Activated CD8-positive, alpha-beta T cell treated with anti-CD3 and anti-CD28 coated beads, Interleukin-2, amount 10 ng/mL, durations not matched to agents 7 days and 5 days (primary cell): Measurements from ENCODE around the gene NCBP3. TPM values are rescaled to one million over a fixed set of nuclear protein-coding genes. Genes with fewer than 3 reads are reported as not detected.
A peak's percentile ranks its signal among the peaks of the same experiment; 100 is the strongest.
"Not testable (repeated sequence)": the region's sequence is repeated elsewhere in the genome, so short reads cannot be mapped to it uniquely, and the experiment has no call there.

Experiments used
- ATAC-seq: fragments of 150-1000 bp; cut with Tn5 transposase; one replicate; pipeline ENCODE4 v1.10.0; 2021; ENCODE audit warnings: moderate library complexity
- CTCF ChIA-PET: fragments of 350-600 bp; sonication (Branson Sonifier 250); formaldehyde crosslinking; loops from one replicate; lab custom pipeline; 2021; ENCODE audit warnings: antibody characterized with exemption; lab: Charles Lee
- POLR2A ChIA-PET: fragments of 350-600 bp; sonication (Branson Sonifier 250); formaldehyde crosslinking; loops from one replicate; lab custom pipeline; 2021; ENCODE audit warnings: antibody characterized with exemption; lab: Charles Lee
- DNase-seq: peaks from one replicate; pipeline ENCODE4 v3.0.0-alpha.2; 2020
- H3K27ac Mint-ChIP-seq: one replicate; pipeline ENCODE4 v1.8.0; 2021; ENCODE audit warnings: mild to moderate bottlenecking, mixed read lengths
- H3K27me3 Mint-ChIP-seq: one replicate; pipeline ENCODE4 v1.8.0; 2021; ENCODE audit warnings: low read depth, mixed read lengths
- H3K36me3 Mint-ChIP-seq: one replicate; pipeline ENCODE4 v1.8.0; 2021; ENCODE audit warnings: low read depth, mixed read lengths
- H3K4me1 Mint-ChIP-seq: one replicate; pipeline ENCODE4 v1.8.0; 2021; ENCODE audit warnings: low read depth, mixed read lengths
- H3K4me3 Mint-ChIP-seq: one replicate; pipeline ENCODE4 v1.8.0; 2021; ENCODE audit warnings: mild to moderate bottlenecking, mixed read lengths
- H3K9me3 Mint-ChIP-seq: one replicate; pipeline ENCODE4 v1.8.0; 2022; ENCODE audit warnings: mixed read lengths; ENCODE audit not compliant: insufficient read depth
- total RNA-seq, 2 experiments: library from RNA; stranded (reverse); gene quantifications; one replicate each; pipeline ENCODE4 v1.2.3, GENCODE V29; 2021

NCBP3 gene
- total RNA-seq, 2 experiments from 2014 or later, result 39.1 to 42.6 TPM

GRCh38 chr17:3788200-3788599 lies 57.8 kb downstream of the NCBP3 start:
- Mint-ChIP-seq H3K27me3 (peaks cover 3% of the 10 kb centered on the region), H3K4me3 (peak overlapping the region; percentile 16), H3K36me3 (peaks cover 6% of the 10 kb centered on the region), H3K9me3 (no peaks in the 10 kb centered on the region), H3K27ac (peak overlapping the region; percentile 51), H3K4me1 (peaks cover 66% of the 10 kb centered on the region)
- peak; percentile 68 for ATAC-seq
- ChIA-PET POLR2A (interaction anchor here (0.9 kb wide), 1 partner anchor 22 kb away, joined by 3 read pairs; no protein-coding TSS in a partner anchor), CTCF (interaction anchor here (1.6 kb wide), 1 partner anchor 40 kb away, joined by 5 read pairs; no protein-coding TSS in a partner anchor)
- peak; percentile 57 for DNase-seq

- CTCF ChIA-PET, H3K36me3 Mint-ChIP-seq, H3K27me3 Mint-ChIP-seq, POLR2A ChIA-PET, H3K4me3 Mint-ChIP-seq, H3K9me3 Mint-ChIP-seq, DNase-seq, ATAC-seq, H3K27ac Mint-ChIP-seq: not testable (repeated sequence)
- H3K4me1 Mint-ChIP-seq, result peaks cover 46% of the 10 kb centered on the region
Measured at GRCh38 chr17:3785323-3785722, 60.7 kb downstream of the NCBP3 start.

DNA sequence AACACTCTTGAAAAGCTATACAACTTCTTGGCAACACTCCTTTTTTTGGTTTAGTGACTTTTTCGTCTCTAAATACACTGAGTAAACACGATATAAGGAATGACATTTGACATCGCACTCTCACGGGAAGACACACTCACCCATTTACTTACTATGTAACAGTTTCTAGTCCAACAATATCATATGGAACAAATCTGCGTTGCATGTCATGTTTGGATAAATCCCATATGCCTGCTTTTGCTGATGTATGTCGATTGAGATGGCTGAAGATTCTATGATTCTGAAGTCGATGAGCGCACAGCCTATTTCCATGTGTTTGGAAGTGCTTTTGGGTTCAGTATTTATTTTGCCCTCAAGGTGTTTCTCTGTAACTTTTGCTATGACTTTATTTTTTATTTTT lies 63.3 kb downstream of the NCBP3 start:
- Mint-ChIP-seq H3K36me3 (peaks cover 2% of the 10 kb centered on the region), H3K4me1 (peaks cover 24% of the 10 kb centered on the region), H3K4me3 (no peak overlapping the region), H3K27ac (no peak overlapping the region), H3K27me3 (peaks cover 8% of the 10 kb centered on the region), H3K9me3 (no peaks in the 10 kb centered on the region)
- ChIA-PET CTCF (interaction anchor here (1.2 to 4.3 kb wide), 2 partner anchors 45 to 63 kb away, joined by 3 to 12 read pairs; partner anchors contain the start of gene NCBP3), POLR2A (no interaction called here)
- no peak for ATAC-seq
- no peak for DNase-seq

DNA sequence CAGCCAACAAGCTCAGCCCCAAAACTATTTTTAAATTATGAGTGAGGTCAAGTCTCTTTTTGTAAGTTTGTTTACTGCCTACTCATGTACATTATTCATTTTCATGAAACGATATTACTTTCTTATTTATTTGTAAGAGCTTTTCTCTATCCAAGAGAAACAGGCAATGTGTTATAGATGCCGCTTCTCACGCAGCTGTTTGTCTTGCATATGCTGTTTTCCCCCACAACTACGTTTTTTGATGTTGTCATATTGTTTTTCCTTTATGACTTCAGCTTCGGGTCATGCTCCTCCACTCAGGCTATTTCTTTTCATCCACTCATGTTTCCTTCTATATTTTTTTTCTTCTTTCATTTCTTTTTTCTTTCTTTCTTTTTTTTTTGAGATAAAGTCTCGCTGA lies 65.1 kb downstream of the NCBP3 start:
- Mint-ChIP-seq H3K27me3 (peaks cover 8% of the 10 kb centered on the region), H3K4me3 (no peak overlapping the region), H3K9me3 (no peaks in the 10 kb centered on the region), H3K36me3 (no peaks in the 10 kb centered on the region), H3K4me1 (peaks cover 8% of the 10 kb centered on the region), H3K27ac (no peak overlapping the region)
- POLR2A ChIA-PET, result interaction anchor here (0.7 kb wide), 1 partner anchor 48 kb away, joined by 4 read pairs; no protein-coding TSS in a partner anchor
- CTCF ChIA-PET, result interaction anchor here (0.8 to 4.3 kb wide), 3 partner anchors 11 to 62 kb away, joined by 3 to 12 read pairs (median 4); no protein-coding TSS in a partner anchor
- DNase-seq, result no peak
- ATAC-seq, result no peak

DNA sequence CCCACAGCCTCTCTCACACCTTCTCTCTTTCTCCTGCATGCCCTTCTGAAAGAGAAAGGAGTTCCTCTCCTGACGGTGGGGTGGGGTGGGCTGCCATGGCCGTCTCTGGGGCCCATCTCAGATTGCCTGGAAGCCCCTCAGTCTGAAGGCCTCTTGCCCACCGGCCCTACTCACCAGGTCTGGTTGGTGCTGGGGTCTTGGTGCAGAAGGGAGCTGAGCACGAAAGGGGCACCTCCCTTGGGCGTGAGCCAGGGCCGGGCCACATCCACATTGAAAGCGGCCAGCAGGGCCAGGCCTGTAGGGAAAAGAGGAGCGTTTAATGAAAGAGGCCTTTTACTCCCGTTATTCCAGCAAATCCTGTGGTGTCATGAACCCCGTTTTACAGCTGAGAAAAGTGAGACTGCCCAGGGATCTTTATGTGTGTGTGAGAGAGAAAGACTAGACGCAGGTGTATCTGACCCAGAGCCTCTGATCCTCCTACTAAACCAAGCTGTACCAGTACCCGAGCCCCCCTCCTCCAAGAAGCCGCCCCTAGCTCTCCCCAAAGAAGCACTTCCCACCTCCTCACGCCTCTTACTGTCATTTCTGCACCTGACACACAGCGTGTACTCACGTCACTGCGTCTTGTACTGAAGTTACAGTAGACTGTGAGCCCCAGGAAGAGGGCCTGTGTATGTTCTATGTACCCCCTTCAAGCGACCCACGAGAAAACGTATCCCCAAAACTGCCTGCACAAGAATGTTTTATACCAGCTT lies 68.5 kb downstream of the NCBP3 start:
- Mint-ChIP-seq H3K9me3 (no peaks in the 10 kb centered on the region), H3K4me1 (peaks cover 4% of the 10 kb centered on the region), H3K27ac (no peak overlapping the region), H3K36me3 (peaks cover 3% of the 10 kb centered on the region), H3K27me3 (peaks cover 8% of the 10 kb centered on the region), H3K4me3 (no peak overlapping the region)
- ATAC-seq (no peak), DNase-seq (no peak)
- CTCF ChIA-PET, result interaction anchor here (1.2 to 1.5 kb wide), 2 partner anchors 40 to 65 kb away, joined by 3 read pairs; no protein-coding TSS in a partner anchor
- POLR2A ChIA-PET, result no interaction called here

GRCh38 chr17:3773966-3774365 lies 72.1 kb downstream of the NCBP3 start:
- Mint-ChIP-seq H3K36me3 (peaks cover 3% of the 10 kb centered on the region), H3K4me1 (peaks cover 37% of the 10 kb centered on the region), H3K27me3 (peaks cover 8% of the 10 kb centered on the region), H3K4me3 (no peak overlapping the region), H3K9me3 (no peaks in the 10 kb centered on the region), H3K27ac (no peak overlapping the region)
- no peak for DNase-seq
- ChIA-PET CTCF (interaction anchor here (4.0 kb wide), 1 partner anchor 36 kb away, joined by 15 read pairs; no protein-coding TSS in a partner anchor), POLR2A (no interaction called here)
- no peak for ATAC-seq

GRCh38 chr17:3773511-3773910 lies 72.5 kb downstream of the NCBP3 start:
- no peak overlapping the region for H3K27ac Mint-ChIP-seq
- ChIA-PET CTCF (interaction anchor here (4.0 kb wide), 1 partner anchor 36 kb away, joined by 15 read pairs; no protein-coding TSS in a partner anchor), POLR2A (no interaction called here)
- DNase-seq (no peak), ATAC-seq (no peak)
- H3K36me3 Mint-ChIP-seq, result peaks cover 5% of the 10 kb centered on the region
- no peak overlapping the region for H3K4me3 Mint-ChIP-seq
- peaks cover 6% of the 10 kb centered on the region for H3K27me3 Mint-ChIP-seq
- H3K9me3 Mint-ChIP-seq, result no peaks in the 10 kb centered on the region
- H3K4me1 Mint-ChIP-seq, result peaks cover 42% of the 10 kb centered on the region

DNA sequence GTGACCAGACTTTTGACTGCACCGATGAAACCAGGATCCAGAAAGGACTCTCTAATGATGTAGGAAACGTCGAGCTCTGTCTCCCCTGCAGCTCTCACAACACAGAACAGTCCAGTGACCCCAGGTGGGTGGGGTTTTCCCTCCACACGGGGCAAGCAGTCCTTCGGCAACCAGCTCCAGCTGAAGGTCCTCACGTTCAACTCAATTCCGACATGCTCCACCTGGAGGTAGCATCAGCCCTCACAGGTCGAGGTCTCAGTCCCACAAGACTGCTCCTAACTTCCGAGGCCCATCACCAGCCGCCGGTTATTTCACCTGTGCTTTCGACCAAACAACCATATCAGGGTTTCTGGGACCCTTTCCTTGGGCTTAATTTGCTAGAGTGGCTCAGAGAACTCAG lies 73.3 kb downstream of the NCBP3 start:
- no peak overlapping the region for H3K4me3 Mint-ChIP-seq
- H3K27me3 Mint-ChIP-seq, result peaks cover 2% of the 10 kb centered on the region
- CTCF ChIA-PET, result interaction anchor here (4.0 kb wide), 1 partner anchor 35 kb away, joined by 15 read pairs; no protein-coding TSS in a partner anchor
- no peaks in the 10 kb centered on the region for H3K9me3 Mint-ChIP-seq
- peaks cover 49% of the 10 kb centered on the region for H3K4me1 Mint-ChIP-seq
- POLR2A ChIA-PET, result no interaction called here
- H3K27ac Mint-ChIP-seq, result peak overlapping the region; percentile 7
- no peak for ATAC-seq
- DNase-seq, result no peak
- H3K36me3 Mint-ChIP-seq, result peaks cover 8% of the 10 kb centered on the region

- H3K4me3 Mint-ChIP-seq, result peak overlapping the region; percentile 10
- POLR2A ChIA-PET, result no interaction called here
Measured at GRCh38 chr17:3771140-3771539, 74.9 kb downstream of the NCBP3 start.

DNA sequence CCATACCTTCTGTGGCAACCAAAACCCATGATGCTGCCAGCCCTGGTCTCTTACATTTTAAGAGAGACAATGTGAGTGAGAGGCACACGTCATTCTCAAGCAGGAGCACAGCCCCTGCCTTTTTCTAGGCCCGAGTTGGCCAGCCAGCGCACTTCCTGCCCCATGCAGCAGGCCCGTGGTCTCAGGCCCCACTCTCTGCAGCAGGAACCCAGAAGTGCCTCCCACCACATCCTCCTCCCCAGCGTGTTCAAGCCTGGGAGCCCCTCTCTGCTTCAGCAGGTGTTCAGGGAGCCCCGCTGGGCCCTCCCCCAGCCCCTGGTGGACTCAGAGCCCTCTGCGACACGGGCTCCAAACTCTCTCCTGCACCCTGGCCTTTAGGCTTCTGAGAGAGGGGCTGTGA lies 75.6 kb downstream of the NCBP3 start:
- CTCF ChIA-PET, result interaction anchor here (1.4 to 1.6 kb wide), 2 partner anchors 57 to 73 kb away, joined by 4 to 5 read pairs; no protein-coding TSS in a partner anchor
- peak overlapping the region; percentile 85 for H3K27ac Mint-ChIP-seq

More at GRCh38 chr17:3771140-3771539, 74.9 kb downstream of the NCBP3 start:
- Mint-ChIP-seq H3K27me3 (peaks cover 2% of the 10 kb centered on the region), H3K9me3 (no peaks in the 10 kb centered on the region), H3K36me3 (peaks cover 15% of the 10 kb centered on the region), H3K27ac (peak overlapping the region; percentile 85), H3K4me1 (peaks cover 62% of the 10 kb centered on the region)
- DNase-seq, result peak; percentile 55
- ATAC-seq, result peak; percentile 54
- CTCF ChIA-PET, result interaction anchor here (1.6 kb wide), 1 partner anchor 56 kb away, joined by 5 read pairs; no protein-coding TSS in a partner anchor

GRCh38 chr17:3768769-3769168 lies 77.3 kb downstream of the NCBP3 start:
- POLR2A ChIA-PET, result interaction anchor here (0.8 to 1.6 kb wide), 2 partner anchors 11 to 30 kb away, joined by 3 to 7 read pairs; no protein-coding TSS in a partner anchor
- no peak overlapping the region for H3K4me3 Mint-ChIP-seq

More for the DNA sequence above, 75.6 kb downstream of the NCBP3 start:
- H3K27me3 Mint-ChIP-seq, result peaks cover 2% of the 10 kb centered on the region
- H3K4me1 Mint-ChIP-seq, result peaks cover 69% of the 10 kb centered on the region
- H3K36me3 Mint-ChIP-seq, result peaks cover 15% of the 10 kb centered on the region
- POLR2A ChIA-PET, result interaction anchor here (1.1 to 1.6 kb wide), 2 partner anchors 11 to 32 kb away, joined by 3 to 7 read pairs; no protein-coding TSS in a partner anchor
- no peaks in the 10 kb centered on the region for H3K9me3 Mint-ChIP-seq
- peak overlapping the region; percentile 22 for H3K4me3 Mint-ChIP-seq
- peak; percentile 73 for ATAC-seq
- DNase-seq, result peak; percentile 86

More at GRCh38 chr17:3768769-3769168, 77.3 kb downstream of the NCBP3 start:
- H3K9me3 Mint-ChIP-seq, result no peaks in the 10 kb centered on the region
- ATAC-seq, result no peak
- CTCF ChIA-PET, result interaction anchor here (1.9 kb wide), 1 partner anchor 30 kb away, joined by 15 read pairs; no protein-coding TSS in a partner anchor
- H3K27me3 Mint-ChIP-seq, result peaks cover 2% of the 10 kb centered on the region
- DNase-seq, result no peak
- H3K4me1 Mint-ChIP-seq, result peaks cover 84% of the 10 kb centered on the region
- H3K27ac Mint-ChIP-seq, result peak overlapping the region; percentile 35
- H3K36me3 Mint-ChIP-seq, result peaks cover 15% of the 10 kb centered on the region
